CD4-positive, alpha-beta T cell treated with Interleukin-6 for 4 hours (primary cell): ENCODE measurements around the gene ARL2BP.

Experiments
- DNase-seq: peaks from one replicate; pipeline ENCODE4 v3.0.0-alpha.2; 2020; ENCODE audit warnings: mixed read lengths

ARL2BP gene

GRCh38 chr16:57235128-57236021 lies 9.7 kb upstream of the ARL2BP start:
- no peak for DNase-seq

GRCh38 chr16:57236022-57236350 lies 9.1 kb upstream of the ARL2BP start:
- DNase-seq: no peak

- DNase-seq: no peak
These were observed 6.4 kb upstream of the ARL2BP start for GRCh38 chr16:57238682-57239081.

- DNase-seq: no peak
These were observed 6.0 kb upstream of the ARL2BP start for GRCh38 chr16:57239107-57239506.

GRCh38 chr16:57240851-57241250 lies 4.2 kb upstream of the ARL2BP start:
- no peak for DNase-seq

GRCh38 chr16:57242650-57243049 lies 2.4 kb upstream of the ARL2BP start:
- no peak for DNase-seq

- DNase-seq: no peak
These were observed 644 bp upstream of the ARL2BP start for GRCh38 chr16:57244463-57244766.

DNA sequence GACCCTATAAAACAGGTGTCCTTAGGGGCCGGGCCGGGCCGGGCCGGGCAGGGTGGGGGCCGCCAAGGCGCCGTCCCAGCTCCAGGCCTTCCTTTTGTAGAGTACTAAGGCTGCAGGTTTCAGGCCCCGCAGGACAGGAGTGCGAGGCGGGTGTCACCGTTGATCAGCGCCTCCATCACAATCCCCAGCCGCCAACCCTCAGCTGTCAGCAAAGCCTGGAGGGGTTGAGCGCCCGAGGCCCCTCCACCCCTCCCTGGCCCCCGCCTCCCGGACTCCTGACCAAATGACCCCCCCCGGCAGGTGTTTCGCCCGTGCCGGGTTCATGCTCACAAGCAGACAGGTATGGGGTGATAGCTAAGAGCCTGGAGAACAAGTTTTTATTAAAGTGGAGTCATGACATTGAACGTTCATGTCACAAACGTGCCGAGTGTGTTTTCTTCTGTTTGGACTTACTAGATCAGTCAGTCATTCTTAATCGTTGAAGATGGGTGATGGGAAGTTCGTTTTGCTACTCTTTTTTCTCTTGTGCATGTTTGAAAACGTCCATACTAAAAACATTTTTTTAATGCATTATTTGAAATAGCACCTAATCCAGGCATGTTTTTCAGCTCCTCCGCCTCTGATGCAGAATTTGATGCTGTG lies 534 bp downstream of the ARL2BP start:
- no peak for DNase-seq

- no peak for DNase-seq
These were observed 6.3 kb downstream of the ARL2BP start for GRCh38 chr16:57251352-57251751.

DNA sequence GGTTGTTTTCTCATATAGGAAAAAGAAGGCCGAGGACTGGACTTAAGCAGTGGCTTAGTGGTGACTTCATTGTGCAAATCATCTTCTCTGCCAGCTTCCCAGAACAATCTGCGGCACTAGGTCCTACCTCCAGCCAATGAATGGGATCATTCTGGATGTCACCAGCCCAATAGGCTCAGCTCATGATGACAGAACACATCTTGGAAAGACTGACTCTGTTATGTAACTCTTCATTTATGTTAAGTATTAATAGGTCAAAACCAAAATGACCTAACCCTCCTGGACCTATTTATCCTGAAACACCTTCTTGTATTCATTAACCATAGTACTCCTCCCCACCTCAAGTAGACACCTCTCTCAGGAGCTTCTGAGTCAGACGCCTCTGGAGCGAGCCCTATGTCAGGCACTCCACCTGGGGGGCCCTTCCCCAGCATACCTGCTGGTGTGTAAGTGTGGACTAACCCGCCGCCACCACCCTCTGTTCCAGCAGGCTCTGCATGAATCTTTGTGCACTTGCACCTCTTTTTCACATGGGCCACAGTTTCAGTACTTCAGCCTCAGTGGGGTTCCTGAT lies 7.2 kb downstream of the ARL2BP start:
- no peak for DNase-seq

DNA sequence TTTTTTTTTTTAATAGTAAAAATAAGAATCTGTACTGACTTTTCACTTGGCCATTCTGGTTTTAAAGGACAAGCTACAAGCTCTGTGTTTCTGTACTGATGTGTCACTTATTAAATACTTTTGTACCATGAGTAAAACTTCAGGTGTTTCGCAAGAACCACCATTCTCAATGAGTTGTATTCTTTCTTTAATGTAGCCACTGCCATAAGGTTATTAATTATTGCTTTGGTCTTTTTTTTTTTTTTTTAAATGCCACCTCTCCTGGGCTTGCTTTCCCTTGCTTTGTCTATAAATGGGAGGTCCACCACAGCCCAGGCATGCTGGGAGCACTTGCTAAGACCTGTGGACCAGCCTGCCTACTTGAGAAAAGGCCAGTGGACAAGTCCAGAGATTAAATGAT lies 8.4 kb downstream of the ARL2BP start:
- no peak for DNase-seq

GRCh38 chr16:57255686-57256415 lies 10.8 kb downstream of the ARL2BP start:
- DNase-seq: no peak

GRCh38 chr16:57256601-57257395 lies 11.7 kb downstream of the ARL2BP start:
- no peak for DNase-seq

GRCh38 chr16:57257455-57258070 lies 12.5 kb downstream of the ARL2BP start:
- DNase-seq: no peak

DNA sequence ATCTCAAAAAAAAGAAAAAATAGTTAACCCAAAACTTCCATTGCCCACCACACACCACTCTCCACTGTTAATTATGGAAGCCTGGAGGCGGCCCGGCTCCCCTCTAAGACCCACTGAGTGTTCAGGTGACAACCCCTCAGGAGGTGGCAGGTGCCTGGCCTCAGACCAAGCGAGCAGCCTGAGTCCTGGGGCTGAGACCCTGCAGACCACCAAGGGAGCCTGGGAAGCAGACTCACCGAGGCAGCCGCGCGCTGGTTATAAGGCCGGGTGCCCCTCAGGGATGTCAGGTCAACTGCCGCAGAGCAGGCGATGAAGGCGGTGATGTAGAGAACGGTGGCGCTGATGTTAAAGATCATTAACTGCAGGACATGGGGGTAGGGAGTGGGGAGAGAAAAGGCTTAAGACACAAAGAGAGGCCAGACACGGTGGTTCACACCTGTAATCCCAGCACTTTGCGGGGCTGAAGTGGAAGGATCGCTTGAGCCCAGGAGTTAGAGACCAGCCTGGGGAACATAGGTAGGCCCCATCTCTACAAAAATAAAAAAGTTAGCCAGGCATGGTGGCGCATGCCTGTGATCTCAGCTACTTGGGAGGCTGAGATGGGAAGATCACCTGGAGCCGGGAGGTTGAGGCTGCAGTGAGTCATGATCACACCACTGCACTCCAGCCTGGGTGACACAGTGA lies 13.3 kb downstream of the ARL2BP start:
- DNase-seq: no peak

DNA sequence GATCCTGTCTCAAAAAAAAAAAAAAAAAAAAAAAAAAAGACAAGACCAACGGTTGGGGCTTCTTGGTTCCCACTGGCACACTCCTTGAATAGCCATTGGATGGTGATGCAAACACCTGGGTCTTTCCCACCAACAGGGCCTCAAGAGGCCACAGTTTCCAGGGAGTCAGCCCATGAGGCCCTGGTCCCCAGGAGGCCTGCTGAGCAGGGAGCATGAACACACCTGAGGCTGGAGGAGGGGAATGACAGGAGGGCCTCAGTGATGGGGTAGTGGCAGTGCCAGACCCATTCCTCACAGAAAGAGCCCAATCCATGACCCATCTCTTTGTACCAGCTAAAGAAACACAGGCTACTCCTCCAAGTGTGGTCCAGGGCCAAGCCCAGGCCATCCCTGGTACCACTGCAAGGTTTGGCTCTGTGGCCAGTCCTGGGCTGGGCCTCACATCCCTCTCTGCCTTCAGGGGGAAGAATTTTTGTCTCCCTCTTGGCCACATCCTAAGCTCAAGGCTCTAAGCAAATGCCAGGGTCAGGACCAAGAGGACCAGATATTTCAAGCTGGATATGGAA lies 13.9 kb downstream of the ARL2BP start:
- DNase-seq: no peak

DNA sequence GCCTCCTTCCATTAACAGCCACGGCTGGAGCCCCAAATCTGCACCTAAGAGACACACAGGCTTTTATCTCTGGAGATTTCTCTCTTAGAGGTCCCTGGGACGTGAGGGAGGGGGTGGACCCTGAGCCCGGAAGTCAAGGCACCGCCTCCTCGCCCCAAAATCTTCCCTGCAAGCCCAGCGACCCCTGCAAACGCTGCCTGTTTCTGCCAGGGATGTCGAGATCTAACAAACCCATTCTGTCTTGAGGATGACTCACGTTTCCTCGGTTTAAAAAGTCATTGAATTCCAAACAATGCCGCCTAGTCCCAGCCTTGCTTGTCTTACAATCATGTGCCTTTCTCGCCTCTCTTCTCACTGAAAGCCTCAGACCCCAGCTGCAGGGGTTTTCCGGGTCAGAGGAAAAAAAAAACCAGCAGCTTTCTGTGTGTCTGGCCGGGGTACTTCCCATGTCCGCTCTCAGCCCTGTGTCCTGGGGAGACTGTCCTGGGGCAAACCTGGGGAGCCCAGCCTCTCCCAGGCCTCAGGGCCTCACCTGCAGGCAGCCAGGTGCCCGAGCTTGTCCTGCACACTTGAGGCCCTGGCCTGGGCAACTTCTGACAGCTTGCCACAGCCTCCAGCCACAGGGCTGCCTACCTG lies 15.4 kb downstream of the ARL2BP start:
- peak; percentile 79 for DNase-seq

DNA sequence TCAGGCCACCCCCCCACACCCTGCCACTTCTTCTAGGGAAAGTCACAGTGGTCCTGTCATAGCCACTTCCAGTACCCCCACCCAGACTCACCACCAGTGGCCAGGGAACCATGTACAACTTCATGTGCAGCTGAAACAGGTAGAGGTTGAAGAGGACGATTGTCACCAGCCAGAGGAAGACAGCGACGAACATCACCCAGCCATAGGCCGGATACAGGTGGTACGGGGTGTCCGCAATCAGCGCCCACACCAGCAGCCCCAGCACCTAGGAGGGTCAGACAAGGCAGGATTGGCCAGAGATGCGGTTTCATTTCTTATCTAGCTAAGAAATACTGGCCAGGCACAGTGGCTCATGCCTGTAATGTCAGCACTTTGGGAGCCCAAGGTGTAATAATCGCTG lies 16.7 kb downstream of the ARL2BP start:
- DNase-seq: no peak

DNA sequence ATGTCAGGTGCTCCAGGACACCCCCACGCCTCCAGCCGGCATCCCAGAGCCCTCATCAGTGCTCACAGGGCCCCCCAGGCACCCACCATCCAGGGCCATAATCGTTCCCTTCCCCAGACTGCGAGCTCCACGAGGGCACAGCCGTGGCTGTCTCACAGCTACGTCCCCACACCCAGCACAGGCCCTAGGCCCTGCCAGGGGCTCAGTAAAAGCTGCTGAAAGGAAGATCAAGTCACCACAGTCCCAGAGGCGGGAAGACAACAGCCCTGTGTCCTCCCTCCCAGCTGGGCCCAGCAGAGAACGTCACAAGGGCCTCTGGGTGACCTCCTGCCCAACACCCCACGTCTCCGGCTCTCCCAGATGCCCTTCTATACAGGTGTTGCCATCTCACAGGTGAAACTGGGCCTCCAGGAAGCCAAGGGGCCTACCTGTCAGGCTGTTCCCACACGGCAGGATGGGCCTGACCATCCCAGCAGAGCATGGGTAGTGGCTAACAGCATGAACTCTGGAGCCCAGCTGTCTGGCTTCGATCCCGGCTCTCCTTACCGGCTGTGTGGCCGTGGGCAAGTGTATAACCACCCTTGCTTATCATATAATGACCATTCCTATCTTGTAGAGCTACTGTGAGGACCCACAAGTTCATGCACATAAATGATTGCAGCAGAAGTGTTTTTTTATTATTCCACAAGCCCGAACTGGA lies 17.9 kb downstream of the ARL2BP start:
- no peak for DNase-seq
